CD14-positive monocyte (primary cell): Measurements from ENCODE around the gene MGME1. TPM values are rescaled to one million over a fixed set of nuclear protein-coding genes. Genes with fewer than 3 reads are reported as not detected.

Source experiments
- DNase-seq, 3 donors: peaks; one replicate each; pipeline ENCODE4 v3.0.0-alpha.2; 2011 to 2022
- H2AFZ ChIP-seq: 2 replicates; pipeline ENCODE4 v1.6.0; 2012; ENCODE audit warnings: mild to moderate bottlenecking, low read depth, low read length, inconsistent platforms; ENCODE audit not compliant: insufficient read depth, poor library complexity, severe bottlenecking
- H3K27ac ChIP-seq, 2 donors: 1 replicate in 1 of 2; 2 replicates in 1 of 2; pipeline ENCODE4 v1.5.1; 2012 to 2013; ENCODE audit warnings: low read length in 2 of 2, control low read depth in 1 of 2, inconsistent platforms in 1 of 2, low read depth in 1 of 2, mild to moderate bottlenecking in 1 of 2
- H3K27me3 ChIP-seq, 2 donors: one replicate each; pipeline versions ENCODE4 v1.6.0 to v1.6.1; 2011 to 2013; ENCODE audit warnings: low read length in 2 of 2; ENCODE audit not compliant: control insufficient read depth in 2 of 2, insufficient read depth in 2 of 2
- H3K36me3 ChIP-seq, 2 donors: replicated peaks in 1 of 2; 1 replicate in 1 of 2; 2 replicates in 1 of 2; pipeline versions ENCODE4 v1.5.1 to v1.6.1; 2012 to 2013; ENCODE audit warnings: low read length in 2 of 2, control low read depth in 1 of 2, inconsistent platforms in 1 of 2, mild to moderate bottlenecking in 1 of 2; ENCODE audit not compliant: insufficient read depth in 2 of 2, control insufficient read depth in 1 of 2
- H3K4me1 ChIP-seq, 2 donors: 1 replicate in 1 of 2; 2 replicates in 1 of 2; pipeline versions ENCODE4 v1.5.1 to v1.6.1; 2012 to 2013; ENCODE audit warnings: low read length in 2 of 2, control low read depth in 1 of 2, inconsistent platforms in 1 of 2, mild to moderate bottlenecking in 1 of 2, moderate library complexity in 1 of 2; ENCODE audit not compliant: insufficient read depth in 2 of 2, control insufficient read depth in 1 of 2
- H3K4me2 ChIP-seq: replicated peaks from 2 replicates; pipeline ENCODE3; 2012; ENCODE audit warnings: low read length, moderate library complexity, mild to moderate bottlenecking; ENCODE audit not compliant: poor library complexity, severe bottlenecking; ENCODE audit errors: extremely low read depth
- H3K4me3 ChIP-seq, 3 experiments: fragments of 200-600 bp in 1 of 3; sonication (generic) in 1 of 3; replicated peaks in 1 of 3; 1 replicate in 2 of 3; 2 replicates in 1 of 3; pipeline ENCODE4 v1.5.1; 2011 to 2013; ENCODE audit warnings: low read length in 3 of 3, mild to moderate bottlenecking in 3 of 3, control low read depth in 2 of 3, low read depth in 2 of 3, inconsistent platforms in 1 of 3, moderate library complexity in 1 of 3
- H3K79me2 ChIP-seq: 2 replicates; pipeline ENCODE4 v1.6.0; 2012; ENCODE audit warnings: mild to moderate bottlenecking, control low read depth, inconsistent platforms, low read length, moderate library complexity; ENCODE audit not compliant: insufficient read depth
- H3K9ac ChIP-seq: 2 replicates; pipeline ENCODE4 v1.6.0; 2017; ENCODE audit warnings: low read length, mild to moderate bottlenecking; ENCODE audit not compliant: insufficient read depth, poor library complexity, severe bottlenecking
- H3K9me3 ChIP-seq, 2 donors: replicated peaks in 1 of 2; 1 replicate in 1 of 2; 2 replicates in 1 of 2; pipeline versions ENCODE4 v1.5.1 to v1.6.1; 2012 to 2013; ENCODE audit warnings: low read length in 2 of 2, control low read depth in 1 of 2; ENCODE audit not compliant: control insufficient read depth in 1 of 2, insufficient read depth in 1 of 2
- H4K20me1 ChIP-seq: 2 replicates; pipeline ENCODE4 v1.6.0; 2012; ENCODE audit warnings: mild to moderate bottlenecking, low read length, control low read depth, moderate library complexity; ENCODE audit not compliant: insufficient read depth
- H3K27ac Mint-ChIP-seq, 7 donors: one replicate each; pipeline ENCODE4 v1.8.0; 2020; ENCODE audit warnings: mild to moderate bottlenecking in 7 of 7, mixed read lengths in 7 of 7, moderate library complexity in 6 of 7, inconsistent platforms in 2 of 7
- H3K27me3 Mint-ChIP-seq, 3 donors: one replicate each; pipeline ENCODE4 v1.8.0; 2021 to 2022; ENCODE audit warnings: low read depth in 3 of 3, mild to moderate bottlenecking in 3 of 3, mixed read lengths in 3 of 3, moderate library complexity in 3 of 3, inconsistent platforms in 1 of 3
- H3K36me3 Mint-ChIP-seq, 2 donors: one replicate each; pipeline ENCODE4 v1.8.0; 2020; ENCODE audit warnings: mixed read lengths in 2 of 2, inconsistent platforms in 1 of 2, mild to moderate bottlenecking in 1 of 2
- H3K4me1 Mint-ChIP-seq: one replicate; pipeline ENCODE4 v1.8.0; 2020; ENCODE audit warnings: mild to moderate bottlenecking, mixed read lengths
- H3K4me3 Mint-ChIP-seq, 2 donors: one replicate each; pipeline ENCODE4 v1.8.0; 2020; ENCODE audit warnings: mild to moderate bottlenecking in 2 of 2, mixed read lengths in 2 of 2, moderate library complexity in 1 of 2
- H3K9me3 Mint-ChIP-seq, 7 donors: one replicate each; pipeline ENCODE4 v1.8.0; 2020 to 2022; ENCODE audit warnings: mixed read lengths in 7 of 7, mild to moderate bottlenecking in 6 of 7, moderate library complexity in 6 of 7, inconsistent platforms in 2 of 7
- CTCF ChIP-seq: fragments of 200-600 bp; IDR thresholded peaks from one replicate; pipeline ENCODE4 v1.8.0; 2022; ENCODE audit warnings: antibody characterized with exemption, mild to moderate bottlenecking
- WGBS: methylation state at CpG from one replicate; pipeline ENCODE4 v1.1.5; 2013; ENCODE audit warnings: missing lambda C conversion rate; ENCODE audit not compliant: insufficient coverage; 5-methylcytosine and 5-hydroxymethylcytosine counted together
- intact Hi-C, 2 donors: fragments of 100-400 bp; cut with micrococcal nuclease; formaldehyde crosslinking; loops; one replicate each; pipeline versions ENCODE4 v1.15.0 to v1.15.1; 2023
- polyA plus RNA-seq, 3 donors: library from polyadenylated mRNA; depleted of rRNA in 1 of 3; unstranded in 2 of 3; stranded (reverse) in 1 of 3; fragments of 300-500 nt in 2 of 3; fragments of >200 nt in 1 of 3; fragmentation: Illumina TruSeq in 2 of 3; gene quantifications; 1 replicate in 2 of 3; 2 replicates in 1 of 3; pipeline ENCODE4 v1.2.3, GENCODE V29; 2012 to 2021

The MGME1 gene
- polyA plus RNA-seq, 3 donors, result 2.5 to 20.1 (median 13.4) TPM

- H3K4me2 ChIP-seq, result no peak overlapping the region
- H3K9ac ChIP-seq, result no peak overlapping the region
- TF ChIP-seq CTCF, result no peak
- H3K4me1 Mint-ChIP-seq, result no peaks in the 10 kb centered on the region
- H3K4me3 Mint-ChIP-seq, result no peak overlapping the region
- H3K79me2 ChIP-seq, result peaks cover 57% of the 10 kb centered on the region
- H4K20me1 ChIP-seq, result peaks cover 8% of the 10 kb centered on the region
- WGBS, result no CpG with 5 or more reads among the region's 7 CpGs
- H3K4me3 ChIP-seq, result no peak overlapping the region
- DNase-seq, result no peak
- peaks cover 43 to 58% of the 10 kb centered on the region in 2 donors for H3K36me3 Mint-ChIP-seq
- H3K9me3 Mint-ChIP-seq, result no peaks in the 10 kb centered on the region
- intact Hi-C loops, result no loop called here
- H3K36me3 ChIP-seq, result peaks cover 44 to 90% of the 10 kb centered on the region in 2 donors
- no peak overlapping the region for H2AFZ ChIP-seq
- no peaks in the 10 kb centered on the region for H3K4me1 ChIP-seq
- no peaks in the 10 kb centered on the region for H3K27me3 Mint-ChIP-seq
- peak overlapping the region in 1 of 7 donors; percentile 8 for H3K27ac Mint-ChIP-seq
- H3K27ac ChIP-seq, result no peak overlapping the region
- H3K9me3 ChIP-seq, result no peaks in the 10 kb centered on the region
- H3K27me3 ChIP-seq, result no peaks in the 10 kb centered on the region
These were observed 16.7 kb downstream of the MGME1 start for GRCh38 chr20:17985388-17986018.

GRCh38 chr20:17987988-17988387, 19.2 kb downstream of the MGME1 start:
- H3K4me3 ChIP-seq, result no peak overlapping the region
- no peak overlapping the region for H3K4me3 Mint-ChIP-seq
- peaks cover 33 to 80% of the 10 kb centered on the region in 2 donors for H3K36me3 ChIP-seq
- no peak for DNase-seq
- H3K4me2 ChIP-seq, result no peak overlapping the region
- no peaks in the 10 kb centered on the region for H3K9me3 Mint-ChIP-seq
- peaks cover 32 to 64% of the 10 kb centered on the region in 2 donors for H3K36me3 Mint-ChIP-seq
- H3K9me3 ChIP-seq, result no peaks in the 10 kb centered on the region
- H3K27me3 ChIP-seq, result no peaks in the 10 kb centered on the region
- TF ChIP-seq CTCF, result no peak
- H3K4me1 ChIP-seq, result no peaks in the 10 kb centered on the region
- H3K4me1 Mint-ChIP-seq, result no peaks in the 10 kb centered on the region
- no peaks in the 10 kb centered on the region for H3K27me3 Mint-ChIP-seq
- no peak overlapping the region for H2AFZ ChIP-seq
- 96% methylated on average over 3 of the region's 3 CpGs for WGBS
- peak overlapping the region in 1 of 7 donors; percentile 15 for H3K27ac Mint-ChIP-seq
- H3K27ac ChIP-seq, result peak overlapping the region in 1 of 2 donors; percentile 22
- H3K9ac ChIP-seq, result no peak overlapping the region
- intact Hi-C loops, result no loop called here
- no peaks in the 10 kb centered on the region for H4K20me1 ChIP-seq
- H3K79me2 ChIP-seq, result peaks cover 37% of the 10 kb centered on the region
